ENCODE measurements around the gene C1R. TPM values are rescaled to one million over a fixed set of nuclear protein-coding genes. Genes with fewer than 3 reads are reported as not detected.

C1R gene
- total RNA-seq, 4 donors from 2014 or later, result 265 to 697 (median 433) TPM

- TF ChIP-seq CTCF (IDR thresholded peaks at IDR 0.05; ENCODE audit: low read depth), result no peak
These were observed 17.3 kb upstream of the C1R start for GRCh38 chr12:7109572-7109920.

- TF ChIP-seq CTCF (IDR thresholded peaks at IDR 0.05; ENCODE audit: low read depth), result no peak
These were observed 16.7 kb upstream of the C1R start, which contains the start of gene C1RL for GRCh38 chr12:7108796-7109571. TSS of gene C1RL (minus strand) at chr12:7109214. CDS start at chr12:7109180, 34 bp downstream.

- no peak for TF ChIP-seq CTCF (IDR thresholded peaks at IDR 0.05; ENCODE audit: low read depth)
These were observed 16.0 kb upstream of the C1R start for GRCh38 chr12:7108003-7108795.

- no peak for TF ChIP-seq CTCF (IDR thresholded peaks at IDR 0.05; ENCODE audit: low read depth)
These were observed 15.4 kb upstream of the C1R start for GRCh38 chr12:7107636-7108002.

GRCh38 chr12:7106082-7106481 is 13.8 kb upstream of the C1R start:
- no peak for TF ChIP-seq CTCF (IDR thresholded peaks at IDR 0.05; ENCODE audit: low read depth)

- TF ChIP-seq CTCF (IDR thresholded peaks at IDR 0.05; ENCODE audit: low read depth), result no peak
These were observed 11.8 kb upstream of the C1R start for GRCh38 chr12:7103837-7104584.

GRCh38 chr12:7102582-7102981 is 10.3 kb upstream of the C1R start:
- no peak for TF ChIP-seq CTCF (IDR thresholded peaks at IDR 0.05; ENCODE audit: low read depth)
